Uterus (tissue), 2 donors: ENCODE measurements around the gene C14orf132.

ENCODE experiments used
- CTCF ChIP-seq, 4 experiments: fragments of 200-600 bp in 2 of 4; fragments of 450-650 bp in 2 of 4; sonication (generic) in 2 of 4; IDR thresholded peaks; one replicate each; pipeline ENCODE4 v1.5.1; 2016 to 2019; ENCODE audit warnings: antibody characterized with exemption in 4 of 4, mild to moderate bottlenecking in 2 of 4, moderate library complexity in 1 of 4
- POLR2A ChIP-seq, 2 donors: fragments of 450-650 bp; IDR thresholded peaks; one replicate each; pipeline ENCODE4 v1.6.1; 2016; ENCODE audit warnings: antibody characterized with exemption in 2 of 2, mild to moderate bottlenecking in 1 of 2, moderate library complexity in 1 of 2

- TF ChIP-seq CTCF (IDR thresholded peaks at IDR 0.05) (no peak), POLR2A (IDR thresholded peaks at IDR 0.05) (no peak)
These were observed 79.2 kb downstream of the C14orf132 start for GRCh38 chr14:96118391-96118790.
